Astrocyte (in vitro differentiated cells and primary cell): ENCODE data around the gene PDIA5. TPM values are rescaled to one million over a fixed set of nuclear protein-coding genes. Genes with fewer than 3 reads are reported as not detected.

Experiments
- DNase-seq: peaks from one replicate; pipeline ENCODE4 v3.0.0-alpha.2; 2010; ENCODE audit warnings: low read depth
- FAIRE-seq: peaks from 2 replicates; lab custom pipeline; 2011; peaks lifted over from hg19 to GRCh38; lab: Jason Lieb, UNC
- H2AFZ ChIP-seq: 2 replicates; pipeline ENCODE4 v1.6.0; 2012; ENCODE audit warnings: low read depth, low read length, inconsistent platforms
- H3K27ac ChIP-seq: 2 replicates; pipeline ENCODE4 v1.5.1; 2011; ENCODE audit warnings: low read depth, low read length, inconsistent platforms
- H3K27me3 ChIP-seq: 2 replicates; pipeline ENCODE4 v1.6.0; 2011; ENCODE audit warnings: low read length, inconsistent platforms; ENCODE audit not compliant: insufficient read depth
- H3K36me3 ChIP-seq: 2 replicates; pipeline ENCODE4 v1.5.1; 2011; ENCODE audit warnings: low read length, inconsistent platforms; ENCODE audit not compliant: insufficient read depth
- H3K4me1 ChIP-seq: 2 replicates; pipeline ENCODE4 v1.5.1; 2011; ENCODE audit warnings: low read length, inconsistent platforms; ENCODE audit not compliant: insufficient read depth
- H3K4me2 ChIP-seq: 2 replicates; pipeline ENCODE4 v1.6.0; 2012; ENCODE audit warnings: low read length, inconsistent platforms
- H3K4me3 ChIP-seq: 2 replicates; pipeline ENCODE4 v1.5.1; 2011; ENCODE audit warnings: low read depth, mild to moderate bottlenecking, low read length, inconsistent platforms; ENCODE audit not compliant: insufficient read depth
- H3K79me2 ChIP-seq: 2 replicates; pipeline ENCODE4 v1.6.0; 2012; ENCODE audit warnings: mild to moderate bottlenecking, low read length, inconsistent platforms; ENCODE audit not compliant: insufficient read depth
- H3K9ac ChIP-seq: 2 replicates; pipeline ENCODE4 v1.6.0; 2012; ENCODE audit warnings: mild to moderate bottlenecking, low read length, inconsistent platforms
- H3K9me3 ChIP-seq: 2 replicates; pipeline ENCODE4 v1.5.1; 2012; ENCODE audit warnings: low read depth, mild to moderate bottlenecking, low read length, inconsistent platforms; ENCODE audit not compliant: insufficient read depth
- H4K20me1 ChIP-seq: 2 replicates; pipeline ENCODE4 v1.6.0; 2012; ENCODE audit warnings: low read length, inconsistent platforms; ENCODE audit not compliant: insufficient read depth
- H3K27ac Mint-ChIP-seq: one replicate; pipeline ENCODE4 v1.8.0; 2021; ENCODE audit warnings: mild to moderate bottlenecking, mixed read lengths; ENCODE audit not compliant: unreplicated experiment
- H3K27me3 Mint-ChIP-seq: one replicate; pipeline ENCODE4 v1.8.0; 2021; ENCODE audit warnings: low read depth, mixed read lengths; ENCODE audit not compliant: unreplicated experiment
- H3K36me3 Mint-ChIP-seq: one replicate; pipeline ENCODE4 v1.8.0; 2021; ENCODE audit warnings: low read depth, mixed read lengths; ENCODE audit not compliant: unreplicated experiment
- H3K4me1 Mint-ChIP-seq: one replicate; pipeline ENCODE4 v1.8.0; 2021; ENCODE audit warnings: low read depth, mixed read lengths; ENCODE audit not compliant: unreplicated experiment
- H3K4me3 Mint-ChIP-seq: one replicate; pipeline ENCODE4 v1.8.0; 2021; ENCODE audit warnings: mild to moderate bottlenecking, moderate library complexity, mixed read lengths; ENCODE audit not compliant: unreplicated experiment
- H3K9me3 Mint-ChIP-seq: one replicate; pipeline ENCODE4 v1.8.0; 2021; ENCODE audit warnings: mild to moderate bottlenecking, mixed read lengths; ENCODE audit not compliant: unreplicated experiment
- EZH2 ChIP-seq: IDR thresholded peaks from 2 replicates; pipeline ENCODE4 v1.6.1; 2012; ENCODE audit warnings: mild to moderate bottlenecking, low read length, inconsistent platforms; ENCODE audit not compliant: insufficient read depth
- total RNA-seq: library from RNA; stranded (reverse); gene quantifications from 2 replicates; pipeline ENCODE4 v1.2.1, GENCODE V29; 2021
- TF ChIP-seq, protein P1 (sequence below): IDR thresholded peaks from 2 replicates; pipeline ENCODE4 v1.5.1; 2011; ENCODE audit warnings: low read depth, mild to moderate bottlenecking, inconsistent platforms, low read length, moderate library complexity; ENCODE audit not compliant: insufficient read depth

The PDIA5 gene
- total RNA-seq, 1 donor from 2014 or later = 77.5 TPM

DNA sequence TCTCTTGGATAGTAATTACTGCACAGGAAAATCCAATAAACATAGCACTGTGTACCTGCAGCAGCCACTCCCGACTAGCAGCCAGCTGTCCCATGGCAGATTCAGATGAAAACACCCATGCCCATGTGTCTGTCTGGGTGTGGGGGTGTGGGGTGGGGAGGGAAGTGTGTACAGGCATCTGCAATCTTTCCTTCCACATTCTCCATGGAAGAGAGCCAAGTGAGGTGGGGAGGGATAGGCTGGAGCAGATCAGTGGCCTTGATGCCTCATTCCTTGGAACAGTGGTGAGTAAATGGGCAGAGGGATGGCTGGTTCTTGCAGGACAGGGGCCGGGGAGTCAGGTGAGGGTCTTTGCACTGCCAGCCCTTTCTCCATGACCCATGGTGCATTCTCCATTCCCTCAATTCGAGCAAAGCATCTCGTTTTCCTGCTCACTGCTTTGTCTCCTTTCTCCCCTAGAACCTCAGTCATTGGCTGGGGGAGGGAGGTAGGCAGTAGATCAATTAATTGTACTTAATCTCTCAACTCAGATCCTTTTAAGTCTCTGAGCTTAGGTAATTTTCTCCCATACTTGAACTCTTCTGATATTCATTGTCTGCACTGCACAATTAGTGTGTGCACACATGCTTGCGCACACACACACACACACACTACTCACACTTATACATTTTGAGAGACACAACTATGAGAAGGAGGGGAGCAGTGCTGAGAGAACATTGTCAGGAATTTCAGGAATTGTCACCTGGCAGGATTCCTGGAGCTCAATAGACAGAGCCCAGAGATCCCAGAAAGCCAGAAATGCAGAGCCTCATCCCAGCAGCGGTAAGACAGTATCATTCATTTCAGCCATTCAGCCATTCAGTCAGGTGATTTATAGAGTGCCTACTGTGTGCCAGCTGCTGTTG, 31.9 kb downstream of the PDIA5 start:
- Histone ChIP-seq H2AFZ (no peak overlapping the region), H3K79me2 (peaks cover 13% of the 10 kb centered on the region), H3K36me3 (peaks cover 17% of the 10 kb centered on the region), H3K4me1 (peaks cover 16% of the 10 kb centered on the region), H3K4me3 (no peak overlapping the region), H3K9me3 (no peaks in the 10 kb centered on the region), H3K27ac (no peak overlapping the region), H3K9ac (no peak overlapping the region), H3K4me2 (no peak overlapping the region), H4K20me1 (peaks cover 90% of the 10 kb centered on the region), H3K27me3 (no peaks in the 10 kb centered on the region)
- DNase-seq = peak; percentile 53
- TF ChIP-seq, protein P1, sequence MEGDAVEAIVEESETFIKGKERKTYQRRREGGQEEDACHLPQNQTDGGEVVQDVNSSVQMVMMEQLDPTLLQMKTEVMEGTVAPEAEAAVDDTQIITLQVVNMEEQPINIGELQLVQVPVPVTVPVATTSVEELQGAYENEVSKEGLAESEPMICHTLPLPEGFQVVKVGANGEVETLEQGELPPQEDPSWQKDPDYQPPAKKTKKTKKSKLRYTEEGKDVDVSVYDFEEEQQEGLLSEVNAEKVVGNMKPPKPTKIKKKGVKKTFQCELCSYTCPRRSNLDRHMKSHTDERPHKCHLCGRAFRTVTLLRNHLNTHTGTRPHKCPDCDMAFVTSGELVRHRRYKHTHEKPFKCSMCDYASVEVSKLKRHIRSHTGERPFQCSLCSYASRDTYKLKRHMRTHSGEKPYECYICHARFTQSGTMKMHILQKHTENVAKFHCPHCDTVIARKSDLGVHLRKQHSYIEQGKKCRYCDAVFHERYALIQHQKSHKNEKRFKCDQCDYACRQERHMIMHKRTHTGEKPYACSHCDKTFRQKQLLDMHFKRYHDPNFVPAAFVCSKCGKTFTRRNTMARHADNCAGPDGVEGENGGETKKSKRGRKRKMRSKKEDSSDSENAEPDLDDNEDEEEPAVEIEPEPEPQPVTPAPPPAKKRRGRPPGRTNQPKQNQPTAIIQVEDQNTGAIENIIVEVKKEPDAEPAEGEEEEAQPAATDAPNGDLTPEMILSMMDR = no peak
- no peak for TF ChIP-seq EZH2
- no peak overlapping the region for H3K27ac Mint-ChIP-seq
- H3K9me3 Mint-ChIP-seq = no peaks in the 10 kb centered on the region
- H3K4me1 Mint-ChIP-seq = peaks cover 39% of the 10 kb centered on the region
- H3K36me3 Mint-ChIP-seq = peaks cover 49% of the 10 kb centered on the region
- FAIRE-seq = no peak
- no peaks in the 10 kb centered on the region for H3K27me3 Mint-ChIP-seq
- H3K4me3 Mint-ChIP-seq = no peak overlapping the region

DNA sequence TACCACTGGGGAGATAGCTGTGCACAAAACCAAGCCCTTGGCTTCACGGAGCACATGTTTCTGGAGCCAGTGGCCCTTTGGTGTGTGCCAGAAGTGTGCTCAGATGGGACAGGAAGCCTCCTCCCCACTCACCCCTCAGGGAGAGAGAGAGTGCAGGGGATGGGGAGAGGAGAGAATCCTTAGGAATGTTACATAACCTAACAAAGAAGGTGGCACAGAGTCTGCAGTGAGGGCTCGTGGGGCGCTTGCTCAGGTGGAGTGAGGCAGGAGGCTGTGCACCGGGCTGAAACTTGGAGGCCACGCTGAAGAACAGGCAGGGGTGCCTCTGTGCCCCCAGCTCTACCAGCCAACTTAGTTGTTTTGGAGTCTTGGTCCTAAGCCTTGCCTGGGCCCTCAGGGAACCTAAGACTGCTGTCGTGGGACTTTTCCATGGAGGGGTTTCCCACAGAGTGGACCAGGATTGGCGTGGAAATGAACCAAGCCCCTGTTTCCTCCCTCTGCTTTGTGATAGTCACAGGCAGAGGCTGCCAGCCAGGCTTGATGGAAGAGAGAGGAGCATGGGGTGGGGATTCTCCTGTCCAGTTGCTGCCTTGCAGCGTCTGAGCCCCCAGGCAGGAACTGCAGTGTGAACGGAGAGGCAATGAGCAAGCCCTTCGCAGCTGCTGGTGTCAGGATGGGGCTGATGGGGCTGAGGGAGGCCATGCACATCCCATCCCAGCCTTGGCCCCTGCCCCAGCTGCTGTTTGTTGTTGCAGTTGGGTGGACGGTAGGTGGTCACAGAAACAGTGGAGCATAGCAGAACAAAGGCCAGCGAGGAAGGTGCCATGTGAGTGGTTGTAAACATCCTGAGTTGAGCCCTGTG, 32.7 kb downstream of the PDIA5 start:
- Histone ChIP-seq H3K9ac (no peak overlapping the region), H2AFZ (no peak overlapping the region), H3K4me2 (no peak overlapping the region), H3K4me1 (peaks cover 21% of the 10 kb centered on the region), H3K27ac (no peak overlapping the region), H3K9me3 (no peaks in the 10 kb centered on the region), H3K27me3 (no peaks in the 10 kb centered on the region), H3K4me3 (no peak overlapping the region), H3K79me2 (peaks cover 12% of the 10 kb centered on the region), H4K20me1 (peaks cover 90% of the 10 kb centered on the region), H3K36me3 (peaks cover 13% of the 10 kb centered on the region)
- FAIRE-seq (no peak), DNase-seq (no peak)
- peaks cover 50% of the 10 kb centered on the region for H3K36me3 Mint-ChIP-seq
- no peaks in the 10 kb centered on the region for H3K9me3 Mint-ChIP-seq
- no peaks in the 10 kb centered on the region for H3K27me3 Mint-ChIP-seq
- no peak for TF ChIP-seq EZH2
- TF ChIP-seq, protein P1 = no peak
- no peak overlapping the region for H3K27ac Mint-ChIP-seq
- H3K4me1 Mint-ChIP-seq = peaks cover 48% of the 10 kb centered on the region
- no peak overlapping the region for H3K4me3 Mint-ChIP-seq
